Measurements from ENCODE around the gene TNIP2.

TNIP2 gene

GRCh38 chr4:2762048-2762447, 5.9 kb upstream of the TNIP2 start:
- Histone ChIP-seq H3K27me3 (replicated peaks; ENCODE audit: insufficient read depth, low read length) (no peaks in the 10 kb centered on the region), H2AFZ (ENCODE audit: low read length) (no peak overlapping the region), H3K4me1 (ENCODE audit: low read length) (no peaks in the 10 kb centered on the region), H3F3A (ENCODE audit: insufficient read depth, low read length) (no peaks in the 10 kb centered on the region), H3K4me3 (ENCODE audit: low read length) (no peak overlapping the region), H3K9me2 (replicated peaks; ENCODE audit: insufficient read depth, low read length) (no peaks in the 10 kb centered on the region), H3K27ac (ENCODE audit: low read length) (no peak overlapping the region), H3K79me2 (ENCODE audit: low read length) (no peaks in the 10 kb centered on the region), H3K9ac (ENCODE audit: low read length) (no peak overlapping the region), H3K36me3 (replicated peaks; ENCODE audit: insufficient read depth, low read length) (no peaks in the 10 kb centered on the region), H4K20me1 (ENCODE audit: insufficient read depth, low read length) (no peaks in the 10 kb centered on the region), H3K4me2 (ENCODE audit: low read depth, low read length) (no peak overlapping the region), H3K9me3 (replicated peaks; ENCODE audit: insufficient read depth, low read length) (no peaks in the 10 kb centered on the region)
- no peak for DNase-seq
- TF ChIP-seq EZH2 (optimal IDR thresholded peaks at IDR 0.05; ENCODE audit: low read depth, low read length) (no peak), EZH2phosphoT487 (IDR thresholded peaks at IDR 0.05; ENCODE audit: low read length) (no peak), CTCF (IDR thresholded peaks at IDR 0.05; ENCODE audit: low read length) (no peak)

- H3F3A ChIP-seq (ENCODE audit: insufficient read depth, low read length): no peaks in the 10 kb centered on the region
- H3K9ac ChIP-seq (ENCODE audit: low read length): no peak overlapping the region
- H3K79me2 ChIP-seq (ENCODE audit: low read length): no peaks in the 10 kb centered on the region
- no peak overlapping the region for H3K4me2 ChIP-seq (ENCODE audit: low read depth, low read length)
- 0 out of 2 replicates have a peak, but pooled peaks cover 3% of the 10 kb centered on the region for H3K4me1 ChIP-seq (ENCODE audit: low read length)
- no peaks in the 10 kb centered on the region for H3K9me2 ChIP-seq (replicated peaks; ENCODE audit: insufficient read depth, low read length)
- no peaks in the 10 kb centered on the region for H4K20me1 ChIP-seq (ENCODE audit: insufficient read depth, low read length)
- no peak for DNase-seq
- no peak overlapping the region for H3K4me3 ChIP-seq (ENCODE audit: low read length)
- no peak overlapping the region for H2AFZ ChIP-seq (ENCODE audit: low read length)
- H3K9me3 ChIP-seq (replicated peaks; ENCODE audit: insufficient read depth, low read length): no peaks in the 10 kb centered on the region
- H3K27ac ChIP-seq (ENCODE audit: low read length): no peak overlapping the region
- TF ChIP-seq CTCF (IDR thresholded peaks at IDR 0.05; ENCODE audit: low read length): no peak
- TF ChIP-seq EZH2 (optimal IDR thresholded peaks at IDR 0.05; ENCODE audit: low read depth, low read length): no peak
- TF ChIP-seq EZH2phosphoT487 (IDR thresholded peaks at IDR 0.05; ENCODE audit: low read length): no peak
- H3K27me3 ChIP-seq (replicated peaks; ENCODE audit: insufficient read depth, low read length): no peaks in the 10 kb centered on the region
- no peaks in the 10 kb centered on the region for H3K36me3 ChIP-seq (replicated peaks; ENCODE audit: insufficient read depth, low read length)
Observed at GRCh38 chr4:2761035-2761923, 5.1 kb upstream of the TNIP2 start.

GRCh38 chr4:2757426-2757825, 1.3 kb upstream of the TNIP2 start:
- Histone ChIP-seq H3F3A (ENCODE audit: insufficient read depth, low read length) (no peaks in the 10 kb centered on the region), H3K9me3 (replicated peaks; ENCODE audit: insufficient read depth, low read length) (no peaks in the 10 kb centered on the region), H3K4me1 (ENCODE audit: low read length) (peaks cover 8% of the 10 kb centered on the region; the same call in 1 of the 2 replicates), H3K4me3 (ENCODE audit: low read length) (no peak overlapping the region), H3K9ac (ENCODE audit: low read length) (no peak overlapping the region), H2AFZ (ENCODE audit: low read length) (no peak overlapping the region), H3K9me2 (replicated peaks; ENCODE audit: insufficient read depth, low read length) (no peaks in the 10 kb centered on the region), H3K36me3 (replicated peaks; ENCODE audit: insufficient read depth, low read length) (no peaks in the 10 kb centered on the region), H4K20me1 (ENCODE audit: insufficient read depth, low read length) (no peaks in the 10 kb centered on the region), H3K79me2 (ENCODE audit: low read length) (peaks cover 32% of the 10 kb centered on the region), H3K4me2 (ENCODE audit: low read depth, low read length) (no peak overlapping the region), H3K27me3 (replicated peaks; ENCODE audit: insufficient read depth, low read length) (no peaks in the 10 kb centered on the region), H3K27ac (ENCODE audit: low read length) (no peak overlapping the region)
- DNase-seq: no peak
- no peak for TF ChIP-seq CTCF (IDR thresholded peaks at IDR 0.05; ENCODE audit: low read length)
- TF ChIP-seq EZH2phosphoT487 (IDR thresholded peaks at IDR 0.05; ENCODE audit: low read length): no peak
- no peak for TF ChIP-seq EZH2 (optimal IDR thresholded peaks at IDR 0.05; ENCODE audit: low read depth, low read length)

Measured in MM.1S (cell line).